ENCODE data around the gene RUNX2. TPM values are rescaled to one million over a fixed set of nuclear protein-coding genes. Genes with fewer than 3 reads are reported as not detected.

The RUNX2 gene
- total and polyA plus RNA-seq, 9 of the 15 experiments (the other 6 are each of a cell fraction or from before 2014, with no cell fraction given), result 0.29 to 1.00 (median 0.43) TPM

DNA sequence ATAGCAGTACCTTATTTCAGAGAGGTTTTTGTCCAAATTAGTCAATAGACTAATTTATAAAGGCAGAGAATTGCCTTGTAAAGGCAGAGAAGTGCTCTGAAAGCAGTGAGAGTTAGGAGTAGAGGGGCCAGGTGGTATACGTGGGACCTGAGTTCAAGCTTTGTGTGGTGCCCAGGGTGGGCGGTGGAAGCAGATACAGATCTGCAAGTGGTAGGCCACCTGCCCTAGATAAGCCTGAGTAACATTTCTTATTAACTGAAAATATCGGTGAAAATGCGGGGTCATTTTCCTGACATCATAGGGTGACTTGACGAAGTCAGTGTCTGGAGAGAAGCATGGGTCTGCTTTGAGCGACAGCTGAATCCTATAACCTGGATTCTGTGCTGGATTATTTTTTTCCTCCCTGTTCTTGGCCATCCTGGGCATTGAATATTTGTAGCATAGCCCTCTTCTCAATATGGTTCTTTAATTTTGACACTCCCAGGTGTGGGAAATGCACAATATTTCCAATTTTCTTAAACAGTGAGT lies 111.8 kb downstream of the RUNX2 start (continued):
- TF ChIP-seq PCBP1 (IDR thresholded peaks at IDR 0.05; ENCODE audit: low read depth, low read length, poor library complexity, severe bottlenecking) (no peak), NBN (IDR thresholded peaks at IDR 0.05; ENCODE audit: low read depth) (no peak), RBM15 (IDR thresholded peaks at IDR 0.05; ENCODE audit: insufficient read depth, low read length) (no peak), BDP1 (IDR thresholded peaks at IDR 0.05; ENCODE audit: insufficient read depth, insufficient read length) (no peak), MEF2D (tag; conservative IDR thresholded peaks at IDR 0.05; ENCODE audit: low read depth) (no peak), POLR2A (conservative IDR thresholded peaks at IDR 0.05) (no peak), ZNF311 (CRISPR knock-in tag; IDR thresholded peaks at IDR 0.05) (no peak), ZNF785 (CRISPR knock-in tag; IDR thresholded peaks at IDR 0.05) (no peak)
- TF ChIP-seq, protein P1, sequence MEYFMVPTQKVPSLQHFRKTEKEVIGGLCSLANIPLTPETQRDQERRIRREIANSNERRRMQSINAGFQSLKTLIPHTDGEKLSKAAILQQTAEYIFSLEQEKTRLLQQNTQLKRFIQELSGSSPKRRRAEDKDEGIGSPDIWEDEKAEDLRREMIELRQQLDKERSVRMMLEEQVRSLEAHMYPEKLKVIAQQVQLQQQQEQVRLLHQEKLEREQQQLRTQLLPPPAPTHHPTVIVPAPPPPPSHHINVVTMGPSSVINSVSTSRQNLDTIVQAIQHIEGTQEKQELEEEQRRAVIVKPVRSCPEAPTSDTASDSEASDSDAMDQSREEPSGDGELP (CRISPR knock-in tag; IDR thresholded peaks at IDR 0.05; ENCODE audit: borderline replicate concordance), result no peak
- TF ChIP-seq, protein P2, sequence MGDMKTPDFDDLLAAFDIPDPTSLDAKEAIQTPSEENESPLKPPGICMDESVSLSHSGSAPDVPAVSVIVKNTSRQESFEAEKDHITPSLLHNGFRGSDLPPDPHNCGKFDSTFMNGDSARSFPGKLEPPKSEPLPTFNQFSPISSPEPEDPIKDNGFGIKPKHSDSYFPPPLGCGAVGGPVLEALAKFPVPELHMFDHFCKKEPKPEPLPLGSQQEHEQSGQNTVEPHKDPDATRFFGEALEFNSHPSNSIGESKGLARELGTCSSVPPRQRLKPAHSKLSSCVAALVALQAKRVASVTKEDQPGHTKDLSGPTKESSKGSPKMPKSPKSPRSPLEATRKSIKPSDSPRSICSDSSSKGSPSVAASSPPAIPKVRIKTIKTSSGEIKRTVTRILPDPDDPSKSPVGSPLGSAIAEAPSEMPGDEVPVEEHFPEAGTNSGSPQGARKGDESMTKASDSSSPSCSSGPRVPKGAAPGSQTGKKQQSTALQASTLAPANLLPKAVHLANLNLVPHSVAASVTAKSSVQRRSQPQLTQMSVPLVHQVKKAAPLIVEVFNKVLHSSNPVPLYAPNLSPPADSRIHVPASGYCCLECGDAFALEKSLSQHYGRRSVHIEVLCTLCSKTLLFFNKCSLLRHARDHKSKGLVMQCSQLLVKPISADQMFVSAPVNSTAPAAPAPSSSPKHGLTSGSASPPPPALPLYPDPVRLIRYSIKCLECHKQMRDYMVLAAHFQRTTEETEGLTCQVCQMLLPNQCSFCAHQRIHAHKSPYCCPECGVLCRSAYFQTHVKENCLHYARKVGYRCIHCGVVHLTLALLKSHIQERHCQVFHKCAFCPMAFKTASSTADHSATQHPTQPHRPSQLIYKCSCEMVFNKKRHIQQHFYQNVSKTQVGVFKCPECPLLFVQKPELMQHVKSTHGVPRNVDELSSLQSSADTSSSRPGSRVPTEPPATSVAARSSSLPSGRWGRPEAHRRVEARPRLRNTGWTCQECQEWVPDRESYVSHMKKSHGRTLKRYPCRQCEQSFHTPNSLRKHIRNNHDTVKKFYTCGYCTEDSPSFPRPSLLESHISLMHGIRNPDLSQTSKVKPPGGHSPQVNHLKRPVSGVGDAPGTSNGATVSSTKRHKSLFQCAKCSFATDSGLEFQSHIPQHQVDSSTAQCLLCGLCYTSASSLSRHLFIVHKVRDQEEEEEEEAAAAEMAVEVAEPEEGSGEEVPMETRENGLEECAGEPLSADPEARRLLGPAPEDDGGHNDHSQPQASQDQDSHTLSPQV (IDR thresholded peaks at IDR 0.05), result 0 out of 2 replicates have a peak, but pooled peaks have one; percentile 27
- TF ChIP-seq, protein P3, sequence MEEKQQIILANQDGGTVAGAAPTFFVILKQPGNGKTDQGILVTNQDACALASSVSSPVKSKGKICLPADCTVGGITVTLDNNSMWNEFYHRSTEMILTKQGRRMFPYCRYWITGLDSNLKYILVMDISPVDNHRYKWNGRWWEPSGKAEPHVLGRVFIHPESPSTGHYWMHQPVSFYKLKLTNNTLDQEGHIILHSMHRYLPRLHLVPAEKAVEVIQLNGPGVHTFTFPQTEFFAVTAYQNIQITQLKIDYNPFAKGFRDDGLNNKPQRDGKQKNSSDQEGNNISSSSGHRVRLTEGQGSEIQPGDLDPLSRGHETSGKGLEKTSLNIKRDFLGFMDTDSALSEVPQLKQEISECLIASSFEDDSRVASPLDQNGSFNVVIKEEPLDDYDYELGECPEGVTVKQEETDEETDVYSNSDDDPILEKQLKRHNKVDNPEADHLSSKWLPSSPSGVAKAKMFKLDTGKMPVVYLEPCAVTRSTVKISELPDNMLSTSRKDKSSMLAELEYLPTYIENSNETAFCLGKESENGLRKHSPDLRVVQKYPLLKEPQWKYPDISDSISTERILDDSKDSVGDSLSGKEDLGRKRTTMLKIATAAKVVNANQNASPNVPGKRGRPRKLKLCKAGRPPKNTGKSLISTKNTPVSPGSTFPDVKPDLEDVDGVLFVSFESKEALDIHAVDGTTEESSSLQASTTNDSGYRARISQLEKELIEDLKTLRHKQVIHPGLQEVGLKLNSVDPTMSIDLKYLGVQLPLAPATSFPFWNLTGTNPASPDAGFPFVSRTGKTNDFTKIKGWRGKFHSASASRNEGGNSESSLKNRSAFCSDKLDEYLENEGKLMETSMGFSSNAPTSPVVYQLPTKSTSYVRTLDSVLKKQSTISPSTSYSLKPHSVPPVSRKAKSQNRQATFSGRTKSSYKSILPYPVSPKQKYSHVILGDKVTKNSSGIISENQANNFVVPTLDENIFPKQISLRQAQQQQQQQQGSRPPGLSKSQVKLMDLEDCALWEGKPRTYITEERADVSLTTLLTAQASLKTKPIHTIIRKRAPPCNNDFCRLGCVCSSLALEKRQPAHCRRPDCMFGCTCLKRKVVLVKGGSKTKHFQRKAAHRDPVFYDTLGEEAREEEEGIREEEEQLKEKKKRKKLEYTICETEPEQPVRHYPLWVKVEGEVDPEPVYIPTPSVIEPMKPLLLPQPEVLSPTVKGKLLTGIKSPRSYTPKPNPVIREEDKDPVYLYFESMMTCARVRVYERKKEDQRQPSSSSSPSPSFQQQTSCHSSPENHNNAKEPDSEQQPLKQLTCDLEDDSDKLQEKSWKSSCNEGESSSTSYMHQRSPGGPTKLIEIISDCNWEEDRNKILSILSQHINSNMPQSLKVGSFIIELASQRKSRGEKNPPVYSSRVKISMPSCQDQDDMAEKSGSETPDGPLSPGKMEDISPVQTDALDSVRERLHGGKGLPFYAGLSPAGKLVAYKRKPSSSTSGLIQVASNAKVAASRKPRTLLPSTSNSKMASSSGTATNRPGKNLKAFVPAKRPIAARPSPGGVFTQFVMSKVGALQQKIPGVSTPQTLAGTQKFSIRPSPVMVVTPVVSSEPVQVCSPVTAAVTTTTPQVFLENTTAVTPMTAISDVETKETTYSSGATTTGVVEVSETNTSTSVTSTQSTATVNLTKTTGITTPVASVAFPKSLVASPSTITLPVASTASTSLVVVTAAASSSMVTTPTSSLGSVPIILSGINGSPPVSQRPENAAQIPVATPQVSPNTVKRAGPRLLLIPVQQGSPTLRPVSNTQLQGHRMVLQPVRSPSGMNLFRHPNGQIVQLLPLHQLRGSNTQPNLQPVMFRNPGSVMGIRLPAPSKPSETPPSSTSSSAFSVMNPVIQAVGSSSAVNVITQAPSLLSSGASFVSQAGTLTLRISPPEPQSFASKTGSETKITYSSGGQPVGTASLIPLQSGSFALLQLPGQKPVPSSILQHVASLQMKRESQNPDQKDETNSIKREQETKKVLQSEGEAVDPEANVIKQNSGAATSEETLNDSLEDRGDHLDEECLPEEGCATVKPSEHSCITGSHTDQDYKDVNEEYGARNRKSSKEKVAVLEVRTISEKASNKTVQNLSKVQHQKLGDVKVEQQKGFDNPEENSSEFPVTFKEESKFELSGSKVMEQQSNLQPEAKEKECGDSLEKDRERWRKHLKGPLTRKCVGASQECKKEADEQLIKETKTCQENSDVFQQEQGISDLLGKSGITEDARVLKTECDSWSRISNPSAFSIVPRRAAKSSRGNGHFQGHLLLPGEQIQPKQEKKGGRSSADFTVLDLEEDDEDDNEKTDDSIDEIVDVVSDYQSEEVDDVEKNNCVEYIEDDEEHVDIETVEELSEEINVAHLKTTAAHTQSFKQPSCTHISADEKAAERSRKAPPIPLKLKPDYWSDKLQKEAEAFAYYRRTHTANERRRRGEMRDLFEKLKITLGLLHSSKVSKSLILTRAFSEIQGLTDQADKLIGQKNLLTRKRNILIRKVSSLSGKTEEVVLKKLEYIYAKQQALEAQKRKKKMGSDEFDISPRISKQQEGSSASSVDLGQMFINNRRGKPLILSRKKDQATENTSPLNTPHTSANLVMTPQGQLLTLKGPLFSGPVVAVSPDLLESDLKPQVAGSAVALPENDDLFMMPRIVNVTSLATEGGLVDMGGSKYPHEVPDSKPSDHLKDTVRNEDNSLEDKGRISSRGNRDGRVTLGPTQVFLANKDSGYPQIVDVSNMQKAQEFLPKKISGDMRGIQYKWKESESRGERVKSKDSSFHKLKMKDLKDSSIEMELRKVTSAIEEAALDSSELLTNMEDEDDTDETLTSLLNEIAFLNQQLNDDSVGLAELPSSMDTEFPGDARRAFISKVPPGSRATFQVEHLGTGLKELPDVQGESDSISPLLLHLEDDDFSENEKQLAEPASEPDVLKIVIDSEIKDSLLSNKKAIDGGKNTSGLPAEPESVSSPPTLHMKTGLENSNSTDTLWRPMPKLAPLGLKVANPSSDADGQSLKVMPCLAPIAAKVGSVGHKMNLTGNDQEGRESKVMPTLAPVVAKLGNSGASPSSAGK (IDR thresholded peaks at IDR 0.05), result peak; percentile 28; the same call in 1 of the 2 replicates

Data from K562 (cell line).